NCI-H460 (cell line): Measurements from ENCODE around the gene FAM120A. TPM values are rescaled to one million over a fixed set of nuclear protein-coding genes. Genes with fewer than 3 reads are reported as not detected.
"Not testable (repeated sequence)": the region's sequence is repeated elsewhere in the genome, so short reads cannot be mapped to it uniquely, and the experiment has no call there.

ENCODE experiments used
- DNase-seq: peaks from one replicate; pipeline ENCODE4 v3.0.0-alpha.2; 2016; ENCODE audit warnings: low read depth; ENCODE audit errors: extremely low read depth
- polyA plus RNA-seq: library from polyadenylated mRNA; depleted of rRNA; stranded (reverse); fragments of >200 nt; gene quantifications from 2 replicates; pipeline ENCODE4 v1.2.3, GENCODE V29; 2014; cell fraction: nucleus; rRNA removed
- total RNA-seq: library from RNA; depleted of rRNA; stranded (reverse); fragments of >200 nt; shearing (Covaris generic); gene quantifications from 2 replicates; pipeline ENCODE4 v1.2.3, GENCODE V29; 2014; rRNA removed

FAM120A gene
- total RNA-seq = 144 and 150 TPM in 2 replicates
- polyA plus RNA-seq = 54.0 and 72.0 TPM in 2 replicates

- DNase-seq = peak; percentile 74
Observed at GRCh38 chr9:93450945-93451815, at the start of gene FAM120A. Gene FAM120A, plus strand, starts transcription at chr9:93451685. Its CDS starts 231 bp downstream, at chr9:93451916.

DNA sequence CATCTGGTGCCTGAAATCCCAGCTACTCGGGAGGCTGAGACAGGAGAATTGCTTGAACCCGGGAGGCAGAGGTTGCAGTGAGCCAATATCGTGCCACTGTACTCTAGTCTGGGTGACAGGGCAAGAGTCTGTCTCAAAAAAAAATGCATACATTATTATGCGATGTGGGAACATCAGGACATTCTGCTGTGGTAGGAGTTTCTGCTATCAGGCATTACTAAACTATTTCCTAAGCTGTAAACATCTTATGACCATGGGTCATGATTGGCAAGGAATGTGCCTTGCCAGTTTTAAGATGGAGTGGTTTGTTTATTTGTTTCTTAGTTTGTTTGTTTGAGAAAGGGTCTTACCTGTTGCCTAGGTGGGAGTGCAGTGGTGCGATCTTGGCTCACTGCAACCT, 45.1 kb upstream of the FAM120A start:
- DNase-seq = no peak

DNA sequence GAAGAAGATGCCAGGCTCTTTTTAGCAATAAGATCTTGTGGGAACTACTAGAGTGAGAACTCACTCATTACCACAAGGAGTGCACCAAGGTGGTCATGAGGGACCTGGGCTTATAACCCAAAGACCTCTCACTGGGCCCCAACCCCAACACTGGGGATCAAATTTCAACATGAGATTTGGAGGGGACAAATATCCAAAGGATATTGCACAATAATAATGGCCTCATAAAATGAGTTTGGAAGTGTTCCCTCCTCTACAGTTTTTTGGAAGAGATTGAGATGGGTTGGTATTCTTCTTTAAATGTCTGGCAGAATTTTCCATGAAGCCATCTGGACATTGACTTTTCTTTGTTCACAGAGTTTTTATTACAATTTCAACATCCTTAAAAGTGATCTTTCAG, 38.0 kb upstream of the FAM120A start:
- no peak for DNase-seq

- DNase-seq = no peak
Observed at GRCh38 chr9:93415176-93415690, 36.3 kb upstream of the FAM120A start.

DNA sequence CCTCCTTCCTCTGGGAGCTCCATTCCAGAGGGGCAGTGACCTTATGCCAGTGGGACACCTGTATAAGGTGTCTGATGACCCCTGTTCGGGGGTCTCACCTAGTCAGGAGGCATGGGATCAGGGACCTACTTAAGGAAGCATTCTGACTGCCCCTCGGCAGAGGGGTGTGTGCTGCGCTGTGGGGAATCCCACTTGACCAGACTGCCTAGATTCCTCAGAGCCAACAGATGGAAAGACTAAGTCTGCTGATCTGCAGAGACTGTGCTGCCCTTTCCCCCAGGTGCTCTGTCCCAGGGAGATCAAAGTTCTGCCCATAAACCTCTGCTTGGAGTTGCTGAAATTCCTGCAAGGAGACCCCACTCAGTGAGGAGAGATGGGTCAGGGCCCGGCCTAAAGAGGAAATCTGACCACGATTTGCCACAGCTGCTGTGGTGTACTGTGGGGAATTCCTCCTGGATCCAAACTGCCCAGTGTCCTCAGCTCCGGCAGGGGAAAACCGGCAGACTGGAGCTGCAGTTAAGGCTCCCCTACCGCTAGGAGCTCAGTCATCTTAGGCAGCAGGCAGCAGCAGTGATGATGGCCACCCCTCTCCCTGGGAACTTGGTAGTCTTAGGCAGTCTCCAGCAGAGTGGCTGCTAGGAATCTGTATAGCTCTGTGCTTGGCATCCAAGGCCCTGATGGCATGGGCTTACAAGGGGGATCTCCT, 34.8 kb upstream of the FAM120A start:
- DNase-seq = no peak

DNA sequence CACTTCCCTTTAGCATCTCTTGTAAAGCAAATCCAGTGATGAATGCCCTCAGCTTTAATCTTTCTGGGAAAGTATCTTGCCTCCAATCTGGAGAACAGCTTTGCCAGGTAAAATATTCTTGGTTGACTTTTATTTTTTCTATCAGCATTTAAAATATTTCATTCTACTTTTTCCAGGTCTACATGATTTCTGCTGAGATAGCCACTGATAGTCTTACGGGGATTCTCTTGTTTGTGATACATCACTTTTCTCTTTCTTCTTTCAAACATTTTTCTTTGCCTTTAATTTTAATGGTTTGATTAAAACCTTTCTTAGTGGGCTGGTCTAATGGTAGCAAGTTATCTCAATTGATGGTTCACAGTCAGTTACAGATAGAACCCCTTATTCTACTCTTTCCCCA, 33.9 kb upstream of the FAM120A start:
- DNase-seq = no peak

DNA sequence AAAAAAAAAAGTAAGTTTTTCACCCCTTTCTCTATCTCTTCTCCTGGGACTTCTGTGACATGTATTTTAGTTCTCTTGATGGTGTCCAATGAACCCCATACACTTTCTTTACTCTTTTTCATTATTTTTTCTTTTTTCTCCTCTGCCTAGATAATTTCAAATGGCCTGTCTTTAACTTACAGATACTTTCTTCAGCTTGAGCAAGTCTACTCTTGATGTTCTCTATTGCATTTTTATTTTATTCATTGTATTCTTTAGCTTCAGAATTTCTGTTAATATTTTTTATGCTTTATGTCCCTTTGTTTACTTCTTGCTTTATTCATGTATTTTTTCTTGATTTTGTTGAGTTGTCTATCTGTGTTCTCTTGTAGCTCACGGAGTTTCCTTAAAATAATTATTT, 32.5 kb upstream of the FAM120A start:
- DNase-seq = no peak

DNA sequence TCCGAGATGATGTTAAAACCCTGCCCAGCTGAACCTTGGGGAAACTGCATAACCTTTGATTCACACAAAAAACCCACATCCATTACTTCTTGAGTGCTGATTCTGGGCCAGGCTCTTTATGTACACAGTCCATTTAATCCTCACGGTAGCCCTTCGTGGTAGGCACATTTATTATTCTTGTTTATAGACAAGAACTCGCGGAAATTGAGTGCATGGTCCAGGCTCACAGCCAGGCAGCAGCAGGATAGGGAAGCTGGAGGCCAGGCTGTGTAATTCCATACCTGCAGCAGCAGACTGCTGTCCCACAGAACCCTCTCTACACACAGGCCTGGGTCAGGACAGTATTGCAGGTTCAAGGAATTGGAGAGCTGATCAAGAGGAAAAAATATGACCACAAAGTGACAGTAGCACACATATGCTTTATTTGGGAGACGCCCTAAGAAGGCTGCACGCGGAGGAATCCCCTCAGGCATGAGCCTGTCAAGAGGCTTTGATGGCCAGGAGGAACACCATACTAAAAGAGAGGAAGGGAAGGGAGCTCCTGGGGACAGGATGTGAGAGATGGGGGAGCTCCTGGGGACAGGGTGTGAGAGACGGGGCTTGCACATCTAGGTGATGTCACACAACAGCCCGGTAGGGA, 28.4 kb upstream of the FAM120A start:
- DNase-seq = no peak

GRCh38 chr9:93427655-93428379, 23.7 kb upstream of the FAM120A start:
- no peak for DNase-seq

- DNase-seq = no peak
Observed at GRCh38 chr9:93431539-93432105, 19.9 kb upstream of the FAM120A start.

- DNase-seq = no peak
Observed at GRCh38 chr9:93432964-93433363, 18.5 kb upstream of the FAM120A start.

- DNase-seq = no peak
Observed at GRCh38 chr9:93434056-93434455, 17.4 kb upstream of the FAM120A start.

- no peak for DNase-seq
Observed at GRCh38 chr9:93435386-93435785, 16.1 kb upstream of the FAM120A start.

DNA sequence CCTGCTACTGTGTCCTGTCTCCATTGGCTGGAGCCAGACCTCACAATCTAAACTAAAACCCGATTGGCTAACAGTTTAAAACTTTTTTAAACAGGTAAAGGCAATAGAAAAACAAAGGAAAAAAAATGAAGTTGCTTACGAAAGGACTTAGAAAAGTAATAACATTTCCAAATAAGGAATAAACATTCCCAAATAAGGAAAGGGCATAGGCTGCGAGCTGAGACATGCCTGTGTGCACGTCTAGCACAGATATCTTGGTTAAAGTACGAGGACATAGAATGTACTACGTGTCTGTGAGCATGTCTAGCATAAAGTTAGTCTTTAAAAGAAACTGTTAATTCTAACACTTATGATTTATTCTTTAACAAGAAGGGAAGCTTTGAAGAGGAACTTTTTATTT, 15.3 kb upstream of the FAM120A start:
- DNase-seq = no peak

GRCh38 chr9:93436655-93437407, 14.7 kb upstream of the FAM120A start:
- DNase-seq = no peak

DNA sequence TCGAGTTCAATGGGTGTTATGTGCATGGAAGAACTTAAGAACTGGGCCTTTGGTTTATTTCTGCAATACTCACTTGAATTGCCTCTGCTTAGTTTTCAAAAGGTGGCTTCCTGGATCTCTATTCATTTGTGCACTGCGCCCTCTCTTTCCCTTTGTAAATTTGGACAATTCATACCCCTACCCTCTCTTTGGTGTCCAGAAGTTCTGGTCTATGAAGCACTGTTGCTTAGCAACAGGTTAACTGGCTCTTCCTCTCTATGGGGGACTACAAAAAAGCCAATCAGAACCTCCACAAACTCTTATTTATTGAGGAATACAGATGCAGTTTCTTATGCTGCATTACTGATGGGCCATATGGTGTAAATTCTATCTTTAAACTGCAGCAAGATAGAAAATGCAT, 13.5 kb upstream of the FAM120A start:
- DNase-seq = no peak

GRCh38 chr9:93439301-93439700, 12.2 kb upstream of the FAM120A start:
- not testable (repeated sequence) for DNase-seq

- DNase-seq = no peak
Observed at GRCh38 chr9:93440896-93441580, 10.4 kb upstream of the FAM120A start.

GRCh38 chr9:93446073-93446472, 5.4 kb upstream of the FAM120A start:
- no peak for DNase-seq
